Measurements from ENCODE around the gene RNLS. TPM values are rescaled to one million over a fixed set of nuclear protein-coding genes. Genes with fewer than 3 reads are reported as not detected.

Gene RNLS
- total RNA-seq, 3 donors from 2014 or later = 9.8 to 12.1 (median 11.8) TPM

- ATAC-seq (peak; percentile 60), DNase-seq (no peak)
- no peak for TF ChIP-seq CTCF (IDR thresholded peaks at IDR 0.05)
- no peaks in the 10 kb centered on the region for H3K9me3 ChIP-seq
- no peak overlapping the region for H3K4me3 ChIP-seq
- H3K36me3 ChIP-seq (ENCODE audit: low read depth) = no peaks in the 10 kb centered on the region
- no peaks in the 10 kb centered on the region for H3K4me1 ChIP-seq (ENCODE audit: low read depth)
- intact Hi-C loops (cut with DNase I, micrococcal nuclease) = no loop called here
Measured at GRCh38 chr10:88437411-88437810, 145.7 kb downstream of the RNLS start.

- H3K36me3 ChIP-seq (ENCODE audit: low read depth) = no peaks in the 10 kb centered on the region
- no peaks in the 10 kb centered on the region for H3K4me1 ChIP-seq (ENCODE audit: low read depth)
- TF ChIP-seq CTCF (IDR thresholded peaks at IDR 0.05) = no peak
- no peak overlapping the region for H3K4me3 ChIP-seq
- ATAC-seq (no peak), DNase-seq (no peak)
- intact Hi-C loops (cut with DNase I, micrococcal nuclease) = no loop called here
- no peaks in the 10 kb centered on the region for H3K9me3 ChIP-seq
Measured at GRCh38 chr10:88433565-88434186, 149.4 kb downstream of the RNLS start.

- ATAC-seq (no peak), DNase-seq (no peak)
- TF ChIP-seq CTCF (IDR thresholded peaks at IDR 0.05) = no peak
- intact Hi-C loops (cut with DNase I, micrococcal nuclease) = no loop called here
- Histone ChIP-seq H3K36me3 (ENCODE audit: low read depth) (no peaks in the 10 kb centered on the region), H3K4me3 (no peak overlapping the region), H3K4me1 (ENCODE audit: low read depth) (no peaks in the 10 kb centered on the region), H3K9me3 (no peaks in the 10 kb centered on the region)
Measured at GRCh38 chr10:88431103-88431502, 152.0 kb downstream of the RNLS start.

GRCh38 chr10:88428976-88429375 is 154.1 kb downstream of the RNLS start:
- no peak for DNase-seq
- Histone ChIP-seq H3K4me3 (no peak overlapping the region), H3K9me3 (no peaks in the 10 kb centered on the region), H3K36me3 (ENCODE audit: low read depth) (no peaks in the 10 kb centered on the region), H3K4me1 (ENCODE audit: low read depth) (no peaks in the 10 kb centered on the region)
- intact Hi-C loops (cut with DNase I, micrococcal nuclease) = no loop called here
- ATAC-seq = no peak
- TF ChIP-seq CTCF (IDR thresholded peaks at IDR 0.05) = no peak

- ATAC-seq (peak; percentile 73), DNase-seq (no peak)
Measured at GRCh38 chr10:88428442-88428841, 154.7 kb downstream of the RNLS start.

More at GRCh38 chr10:88428442-88428841, 154.7 kb downstream of the RNLS start:
- intact Hi-C loops (cut with DNase I, micrococcal nuclease) = no loop called here
- no peaks in the 10 kb centered on the region for H3K36me3 ChIP-seq (ENCODE audit: low read depth)
- no peak for TF ChIP-seq CTCF (IDR thresholded peaks at IDR 0.05)
- H3K4me1 ChIP-seq (ENCODE audit: low read depth) = no peaks in the 10 kb centered on the region
- H3K4me3 ChIP-seq = no peak overlapping the region
- H3K9me3 ChIP-seq = no peaks in the 10 kb centered on the region

All from mucosa of descending colon (tissue), 3 donors.